HepG2 (cell line): ENCODE measurements around the gene SH3YL1. TPM values are rescaled to one million over a fixed set of nuclear protein-coding genes. Genes with fewer than 3 reads are reported as not detected.

Experiments used
- ATAC-seq: fragments of 200-7000 bp; cut with Tn5 transposase; 3 replicates; pipeline ENCODE4 v1.9.1; 2020; ENCODE audit warnings: mild to moderate bottlenecking, moderate library complexity
- BruUV-seq: library from RNA; stranded (reverse); fragments of 400-500 nt; replicated peaks from 2 replicates; lab custom pipeline; 2021; lab: Mats Ljungman, UMichigan
- CTCF ChIA-PET: fragments of 300-600 bp; formaldehyde crosslinking; extraction: SDS; loops from one replicate; lab custom pipeline; 2021; ENCODE audit warnings: low total read pairs, inconsistent platforms, low intra/inter-chr PET ratio; lab: Yijun Ruan, JAX
- POLR2A ChIA-PET: fragments of 350-600 bp; sonication (Branson Sonifier 250); formaldehyde crosslinking; loops from one replicate; lab custom pipeline; 2020; ENCODE audit warnings: antibody characterized with exemption, inconsistent platforms; lab: Yijun Ruan, JAX
- DNase-seq: peaks from one replicate; pipeline ENCODE4 v3.0.0-alpha.2; 2015; ENCODE audit warnings: low spot score
- FAIRE-seq: peaks from 3 replicates; lab custom pipeline; 2011; peaks lifted over from hg19 to GRCh38; lab: Jason Lieb, UNC
- H2AFZ ChIP-seq: one replicate; pipeline ENCODE4 v1.6.1; 2011; ENCODE audit warnings: low read length, inconsistent platforms
- H3K27ac ChIP-seq: fragments of 300-600 bp; 3 replicates; pipeline ENCODE4 v1.8.0; 2011; ENCODE audit warnings: mixed run types, mild to moderate bottlenecking, mixed read lengths, low read length, inconsistent platforms; ENCODE audit not compliant: insufficient read depth; ENCODE audit errors: extremely low read length
- H3K27me3 ChIP-seq, 2 experiments: fragments of 200-600 bp in 1 of 2; 2 replicates in 1 of 2; 3 replicates in 1 of 2; pipeline versions ENCODE4 v1.6.0 to v1.8.0; 2011; ENCODE audit warnings: low read length in 2 of 2, mild to moderate bottlenecking in 2 of 2, moderate library complexity in 2 of 2, inconsistent platforms in 1 of 2; ENCODE audit not compliant: insufficient read depth in 2 of 2, control insufficient read depth in 1 of 2
- H3K36me3 ChIP-seq, 2 experiments: fragments of 200-600 bp in 1 of 2; replicated peaks in 1 of 2; 2 replicates in 1 of 2; 3 replicates in 1 of 2; pipeline versions ENCODE4 v1.5.1 to v1.8.0; 2011; ENCODE audit warnings: low read length in 2 of 2, inconsistent platforms in 1 of 2; ENCODE audit not compliant: insufficient read depth in 2 of 2, control insufficient read depth in 1 of 2
- H3K4me1 ChIP-seq: 2 replicates; pipeline ENCODE4 v1.5.1; 2012; ENCODE audit warnings: low read length, inconsistent platforms; ENCODE audit not compliant: insufficient read depth
- H3K4me2 ChIP-seq: 2 replicates; pipeline ENCODE4 v1.6.0; 2011; ENCODE audit warnings: low read depth, low read length, inconsistent platforms
- H3K4me3 ChIP-seq, 3 experiments: fragments of 200-600 bp in 1 of 3; sonication (generic), shearing (Covaris generic) in 1 of 3; replicated peaks in 1 of 3; 2 replicates each; pipeline ENCODE4 v1.5.1; 2011 to 2016; ENCODE audit warnings: low read length in 3 of 3, inconsistent platforms in 2 of 3, low read depth in 2 of 3, mild to moderate bottlenecking in 2 of 3, control low read depth in 1 of 3, mixed read lengths in 1 of 3; ENCODE audit not compliant: insufficient read depth in 1 of 3
- H3K79me2 ChIP-seq: one replicate; pipeline ENCODE4 v1.6.1; 2011; ENCODE audit warnings: low read length, inconsistent platforms; ENCODE audit not compliant: insufficient read depth
- H3K9ac ChIP-seq: 2 replicates; pipeline ENCODE4 v1.6.0; 2011; ENCODE audit warnings: mild to moderate bottlenecking, low read depth, low read length, inconsistent platforms; ENCODE audit not compliant: insufficient read depth
- H3K9me3 ChIP-seq: 2 replicates; pipeline ENCODE4 v1.5.1; 2012; ENCODE audit warnings: mild to moderate bottlenecking, low read length
- H4K20me1 ChIP-seq: 2 replicates; pipeline ENCODE4 v1.6.0; 2011; ENCODE audit warnings: inconsistent platforms, mild to moderate bottlenecking, low read length, moderate library complexity; ENCODE audit not compliant: insufficient read depth
- ESRRA ChIP-seq: sonication (generic); formaldehyde crosslinking; IDR thresholded peaks from 2 replicates; pipeline ENCODE4 v1.5.1; 2020; ENCODE audit warnings: mild to moderate bottlenecking, low read depth, missing genetic modification reagents
- GRHL1 ChIP-seq: sonication (generic); formaldehyde crosslinking; conservative IDR thresholded peaks from 2 replicates; pipeline ENCODE4 v1.8.0; 2022; ENCODE audit warnings: missing genetic modification reagents
- GTF2F1 ChIP-seq: fragments of 150-350 bp; IDR thresholded peaks from 2 replicates; pipeline ENCODE4 v1.6.1; 2014; ENCODE audit warnings: low read length
- HDAC6 ChIP-seq: fragments of 200-600 bp; sonication (generic); IDR thresholded peaks from 2 replicates; pipeline ENCODE4 v1.7.0; 2017; ENCODE audit warnings: mild to moderate bottlenecking, antibody characterized with exemption, low read length, low read depth
- MLX ChIP-seq: IDR thresholded peaks from 2 replicates; pipeline ENCODE4 v1.6.1; 2016
- MTF2 ChIP-seq: sonication (generic); formaldehyde crosslinking; IDR thresholded peaks from 2 replicates; pipeline ENCODE4 v1.5.0; 2020; ENCODE audit warnings: missing genetic modification reagents, borderline replicate concordance
- PAF1 ChIP-seq: IDR thresholded peaks from 2 replicates; pipeline ENCODE4 v1.6.1; 2016; ENCODE audit warnings: missing genetic modification reagents, missing compliant biosample characterization
- PBX2 ChIP-seq: IDR thresholded peaks from 2 replicates; pipeline ENCODE4 v1.6.1; 2016; ENCODE audit warnings: control low read depth
- RBAK ChIP-seq: sonication (generic); formaldehyde crosslinking; IDR thresholded peaks from 2 replicates; pipeline ENCODE4 v1.5.1; 2020; ENCODE audit warnings: mild to moderate bottlenecking, missing genetic modification reagents
- SIN3B ChIP-seq: fragments of 150-350 bp; IDR thresholded peaks from 2 replicates; pipeline ENCODE4 v1.6.1; 2014; ENCODE audit warnings: low read length
- ZFP62 ChIP-seq: sonication (generic); formaldehyde crosslinking; IDR thresholded peaks from 2 replicates; pipeline ENCODE4 v1.4.0; 2020; ENCODE audit warnings: missing genetic modification reagents
- ZNF18 ChIP-seq: sonication (generic); formaldehyde crosslinking; IDR thresholded peaks from 2 replicates; pipeline ENCODE4 v1.8.0; 2022; ENCODE audit warnings: mild to moderate bottlenecking, missing genetic modification reagents; ENCODE audit not compliant: insufficient replicate concordance
- ZNF34 ChIP-seq: sonication (generic); formaldehyde crosslinking; IDR thresholded peaks from 2 replicates; pipeline ENCODE4 v1.4.0; 2020; ENCODE audit warnings: mild to moderate bottlenecking, missing genetic modification reagents, borderline replicate concordance
- ZNF761 ChIP-seq: sonication (generic); formaldehyde crosslinking; conservative IDR thresholded peaks from 2 replicates; pipeline ENCODE4 v1.4.0; 2020; ENCODE audit warnings: mild to moderate bottlenecking, missing genetic modification reagents
- WGBS: methylation state at CpG from one replicate; pipeline ENCODE4 v1.1.6; 2017; ENCODE audit warnings: low lambda C conversion rate; 5-methylcytosine and 5-hydroxymethylcytosine counted together
- in situ Hi-C: cut with HindIII; loops from 2 replicates; pipeline ENCODE4 v1.10.0; 2017; ENCODE audit warnings: low pct_unique_long_range_greater_than_20kb; ENCODE audit not compliant: extremely low pct_ligation_motif_present
- intact Hi-C: fragments of 100-400 bp; cut with micrococcal nuclease; formaldehyde crosslinking; loops from one replicate; pipeline ENCODE4 v1.10.0; 2022; ENCODE audit not compliant: unreplicated experiment
- polyA plus RNA-seq, 8 experiments: library from polyadenylated mRNA; depleted of rRNA in 3 of 8; stranded (reverse) in 7 of 8; unstranded in 1 of 8; fragments of >200 nt; fragmentation: Illumina TruSeq in 4 of 8; extraction: Trizol in 4 of 8; gene quantifications; 2 replicates each; pipeline versions ENCODE4 v1.2.1 to v1.2.3, GENCODE V29; 2011 to 2016; ENCODE audit warnings: low read depth in 4 of 8, missing spikeins in 1 of 8, mixed read lengths in 1 of 8; ENCODE audit not compliant: insufficient read depth in 1 of 8
- total RNA-seq, 5 experiments: library from RNA; depleted of rRNA; stranded (reverse); fragments of >200 nt; fragmentation: Illumina TruSeq; extraction: Trizol; gene quantifications; 2 replicates each; pipeline ENCODE4 v1.2.3, GENCODE V29; 2016; ENCODE audit warnings: low read depth in 1 of 5
- TF ChIP-seq, protein P1 (sequence below): sonication (generic); formaldehyde crosslinking; IDR thresholded peaks from 2 replicates; pipeline ENCODE4 v1.5.0; 2020; ENCODE audit warnings: mild to moderate bottlenecking, missing genetic modification reagents

The SH3YL1 gene
- total and polyA plus RNA-seq, 2 of the 13 experiments (the other 11 are each of a cell fraction or from before 2014, with no cell fraction given), result 13.0 to 48.2 TPM

- H3K27ac ChIP-seq, result no peak overlapping the region
- no peak overlapping the region for H2AFZ ChIP-seq
- H3K4me2 ChIP-seq, result no peak overlapping the region
- no peak for ATAC-seq
- no peaks in the 10 kb centered on the region for H4K20me1 ChIP-seq
- POLR2A ChIA-PET, result no interaction called here
- BruUV-seq, result no TSS peak
- no peak overlapping the region for H3K4me3 ChIP-seq
- no peaks in the 10 kb centered on the region for H3K9me3 ChIP-seq
- in situ Hi-C loops, result no loop called here
- H3K4me1 ChIP-seq, result no peaks in the 10 kb centered on the region
- H3K36me3 ChIP-seq, result no peaks in the 10 kb centered on the region
- no peaks in the 10 kb centered on the region for H3K79me2 ChIP-seq
- CTCF ChIA-PET, result no interaction called here
- 39% methylated on average over 10 of the region's 10 CpGs for WGBS
- no peak overlapping the region for H3K9ac ChIP-seq
- intact Hi-C loops, result no loop called here
- FAIRE-seq, result no peak
- no peak for DNase-seq
- peaks cover 1 to 53% of the 10 kb centered on the region in 2 experiments; a peak in 3 of 5 replicates for H3K27me3 ChIP-seq
- no peak for TF ChIP-seq SIN3B
- TF ChIP-seq ZNF34, result no peak
- no peak for TF ChIP-seq ESRRA (CRISPR knock-in tag)
- TF ChIP-seq GTF2F1, result no peak
- TF ChIP-seq ZNF761 (CRISPR knock-in tag), result no peak
- TF ChIP-seq MLX (CRISPR knock-in tag), result no peak
- no peak for TF ChIP-seq GRHL1 (CRISPR knock-in tag)
- TF ChIP-seq RBAK (CRISPR knock-in tag), result no peak
- no peak for TF ChIP-seq ZFP62 (CRISPR knock-in tag)
- no peak for TF ChIP-seq MTF2 (CRISPR knock-in tag)
- TF ChIP-seq PAF1, result no peak
- TF ChIP-seq, protein P1, sequence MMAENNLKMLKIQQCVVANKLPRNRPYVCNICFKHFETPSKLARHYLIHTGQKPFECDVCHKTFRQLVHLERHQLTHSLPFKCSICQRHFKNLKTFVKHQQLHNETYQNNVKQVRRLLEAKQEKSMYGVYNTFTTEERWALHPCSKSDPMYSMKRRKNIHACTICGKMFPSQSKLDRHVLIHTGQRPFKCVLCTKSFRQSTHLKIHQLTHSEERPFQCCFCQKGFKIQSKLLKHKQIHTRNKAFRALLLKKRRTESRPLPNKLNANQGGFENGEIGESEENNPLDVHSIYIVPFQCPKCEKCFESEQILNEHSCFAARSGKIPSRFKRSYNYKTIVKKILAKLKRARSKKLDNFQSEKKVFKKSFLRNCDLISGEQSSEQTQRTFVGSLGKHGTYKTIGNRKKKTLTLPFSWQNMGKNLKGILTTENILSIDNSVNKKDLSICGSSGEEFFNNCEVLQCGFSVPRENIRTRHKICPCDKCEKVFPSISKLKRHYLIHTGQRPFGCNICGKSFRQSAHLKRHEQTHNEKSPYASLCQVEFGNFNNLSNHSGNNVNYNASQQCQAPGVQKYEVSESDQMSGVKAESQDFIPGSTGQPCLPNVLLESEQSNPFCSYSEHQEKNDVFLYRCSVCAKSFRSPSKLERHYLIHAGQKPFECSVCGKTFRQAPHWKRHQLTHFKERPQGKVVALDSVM, result no peak
- no peak for TF ChIP-seq PBX2 (CRISPR knock-in tag)
- no peak for TF ChIP-seq HDAC6
- TF ChIP-seq ZNF18 (CRISPR knock-in tag), result no peak
These were observed 46.2 kb upstream of the SH3YL1 start for GRCh38 chr2:309954-310510.
